HepG2 (cell line): ENCODE results near the gene CPNE2. TPM values are rescaled to one million over a fixed set of nuclear protein-coding genes. Genes with fewer than 3 reads are reported as not detected.

ENCODE experiments used
- ASH2L ChIP-seq: fragments of 300-600, 200-600 bp; sonication (generic); IDR thresholded peaks from 2 replicates; pipeline ENCODE4 v1.7.0; 2017; ENCODE audit warnings: low read depth, mild to moderate bottlenecking, moderate library complexity, mixed read lengths, low read length; ENCODE audit not compliant: insufficient read length
- ESRRA ChIP-seq: sonication (generic); formaldehyde crosslinking; IDR thresholded peaks from 2 replicates; pipeline ENCODE4 v1.5.1; 2020; ENCODE audit warnings: mild to moderate bottlenecking, low read depth, missing genetic modification reagents
- FIP1L1 ChIP-seq: fragments of 200-400 bp; formaldehyde crosslinking; IDR thresholded peaks from 2 replicates; pipeline ENCODE4 v1.6.1; 2018; ENCODE audit warnings: low read depth, mild to moderate bottlenecking, low read length, moderate library complexity, borderline replicate concordance; ENCODE audit not compliant: insufficient read depth
- FOSL2 ChIP-seq: sonication (generic); formaldehyde crosslinking; IDR thresholded peaks from 2 replicates; pipeline ENCODE4 v1.4.0; 2020; ENCODE audit warnings: missing genetic modification reagents
- FUBP1 ChIP-seq: sonication (generic); formaldehyde crosslinking; IDR thresholded peaks from 2 replicates; pipeline ENCODE4 v1.5.1; 2020; ENCODE audit warnings: missing genetic modification reagents, mild to moderate bottlenecking, borderline replicate concordance
- HINFP ChIP-seq: sonication (generic); formaldehyde crosslinking; IDR thresholded peaks from 2 replicates; pipeline ENCODE4 v1.4.0; 2020; ENCODE audit warnings: low read depth, mild to moderate bottlenecking, missing genetic modification reagents
- MIXL1 ChIP-seq: IDR thresholded peaks from 2 replicates; pipeline ENCODE4 v1.6.1; 2016
- NR2F1 ChIP-seq, 2 experiments: fragments of 450-650 bp in 1 of 2; formaldehyde crosslinking in 1 of 2; IDR thresholded peaks; 2 replicates each; pipeline versions ENCODE4 v1.5.0 to v1.6.1; 2016 to 2020; ENCODE audit warnings: mild to moderate bottlenecking in 1 of 2, missing compliant biosample characterization in 1 of 2, missing genetic modification reagents in 1 of 2, moderate library complexity in 1 of 2
- SRSF9 ChIP-seq: fragments of 200-400 bp; formaldehyde crosslinking; IDR thresholded peaks from 2 replicates; pipeline ENCODE4 v1.6.1; 2018; ENCODE audit warnings: borderline replicate concordance, mild to moderate bottlenecking, low read depth, low read length; ENCODE audit not compliant: insufficient read depth, poor library complexity, severe bottlenecking
- TIGD3 ChIP-seq: sonication (generic); formaldehyde crosslinking; IDR thresholded peaks from 2 replicates; pipeline ENCODE4 v1.5.1; 2020; ENCODE audit warnings: mild to moderate bottlenecking, missing genetic modification reagents, borderline replicate concordance
- ZBTB20 ChIP-seq: sonication (generic); formaldehyde crosslinking; IDR thresholded peaks from 2 replicates; pipeline ENCODE4 v1.8.1; 2023; ENCODE audit warnings: missing genetic modification reagents, low read depth, mild to moderate bottlenecking, borderline replicate concordance
- ZNF362 ChIP-seq: sonication (generic); formaldehyde crosslinking; IDR thresholded peaks from 2 replicates; pipeline ENCODE4 v1.4.0; 2020; ENCODE audit warnings: missing genetic modification reagents, mild to moderate bottlenecking, borderline replicate concordance
- ZNF367 ChIP-seq: sonication (generic); formaldehyde crosslinking; IDR thresholded peaks from 2 replicates; pipeline ENCODE4 v1.4.0; 2020; ENCODE audit warnings: missing genetic modification reagents, borderline replicate concordance
- ZNF484 ChIP-seq: sonication (generic); formaldehyde crosslinking; IDR thresholded peaks from 2 replicates; pipeline ENCODE4 v1.5.1; 2020; ENCODE audit warnings: mild to moderate bottlenecking, low read depth, missing genetic modification reagents, borderline replicate concordance
- ZNF589 ChIP-seq: sonication (generic); formaldehyde crosslinking; conservative IDR thresholded peaks from 2 replicates; pipeline ENCODE4 v1.8.0; 2022; ENCODE audit warnings: mild to moderate bottlenecking, moderate library complexity, missing genetic modification reagents
- ZNF687 ChIP-seq: sonication (generic); formaldehyde crosslinking; IDR thresholded peaks from 2 replicates; pipeline ENCODE4 v1.5.1; 2020; ENCODE audit warnings: mild to moderate bottlenecking, missing genetic modification reagents, moderate library complexity
- polyA plus RNA-seq, 8 experiments: library from polyadenylated mRNA; depleted of rRNA in 3 of 8; stranded (reverse) in 7 of 8; unstranded in 1 of 8; fragments of >200 nt; fragmentation: Illumina TruSeq in 4 of 8; extraction: Trizol in 4 of 8; gene quantifications; 2 replicates each; pipeline versions ENCODE4 v1.2.1 to v1.2.3, GENCODE V29; 2011 to 2016; ENCODE audit warnings: low read depth in 4 of 8, missing spikeins in 1 of 8, mixed read lengths in 1 of 8; ENCODE audit not compliant: insufficient read depth in 1 of 8
- total RNA-seq, 5 experiments: library from RNA; depleted of rRNA; stranded (reverse); fragments of >200 nt; fragmentation: Illumina TruSeq; extraction: Trizol; gene quantifications; 2 replicates each; pipeline ENCODE4 v1.2.3, GENCODE V29; 2016; ENCODE audit warnings: low read depth in 1 of 5

Gene CPNE2
- total and polyA plus RNA-seq, 2 of the 13 experiments (the other 11 are each of a cell fraction or from before 2014, with no cell fraction given), result 10.6 to 23.3 TPM

GRCh38 chr16:57146735-57147134 lies 54.4 kb downstream of the CPNE2 start (continued):
- TF ChIP-seq FUBP1 (CRISPR knock-in tag) (no peak), FIP1L1 (no peak), ZNF589 (CRISPR knock-in tag) (no peak), FOSL2 (CRISPR knock-in tag) (no peak), HINFP (CRISPR knock-in tag) (no peak), ASH2L (no peak), ZNF362 (CRISPR knock-in tag) (no peak), ESRRA (CRISPR knock-in tag) (no peak), ZBTB20 (CRISPR knock-in tag) (no peak), ZNF367 (CRISPR knock-in tag) (no peak), MIXL1 (no peak), SRSF9 (no peak), TIGD3 (no peak), ZNF687 (no peak), NR2F1 (CRISPR knock-in tag; IDR thresholded peaks at IDR 0.05) (no peak), ZNF484 (CRISPR knock-in tag) (no peak)
